Kidney (tissue), 14 donors: ENCODE results near the gene P4HB. TPM values are rescaled to one million over a fixed set of nuclear protein-coding genes. Genes with fewer than 3 reads are reported as not detected.

Experiments
- DNase-seq, 5 donors: peaks; one replicate each; pipeline ENCODE4 v3.0.0-alpha.2; 2013 to 2020
- FAIRE-seq: peaks from 2 replicates; lab custom pipeline; 2012; peaks lifted over from hg19 to GRCh38; lab: Jason Lieb, UNC
- H3K27ac ChIP-seq, 2 donors: one replicate each; pipeline ENCODE4 v1.7.0; 2013; ENCODE audit warnings: low read depth in 2 of 2, low read length in 2 of 2, inconsistent platforms in 1 of 2
- H3K27me3 ChIP-seq: one replicate; pipeline ENCODE4 v1.7.1; 2013; ENCODE audit warnings: low read length, inconsistent platforms; ENCODE audit not compliant: control insufficient read depth, insufficient read depth
- H3K36me3 ChIP-seq, 3 donors: one replicate each; pipeline versions ENCODE4 v1.7.0 to v1.7.1; 2013; ENCODE audit warnings: low read length in 3 of 3, control low read depth in 1 of 3, inconsistent platforms in 1 of 3; ENCODE audit not compliant: insufficient read depth in 3 of 3, control insufficient read depth in 2 of 3
- H3K4me1 ChIP-seq, 3 donors: one replicate each; pipeline versions ENCODE4 v1.7.0 to v1.7.1; 2013; ENCODE audit warnings: low read length in 3 of 3, inconsistent platforms in 1 of 3, low read depth in 1 of 3; ENCODE audit not compliant: control insufficient read depth in 2 of 3, insufficient read depth in 2 of 3
- H3K4me3 ChIP-seq, 3 donors: one replicate each; pipeline versions ENCODE4 v1.7.0 to v1.8.1; 2013; ENCODE audit warnings: low read length in 3 of 3, control low read depth in 1 of 3, inconsistent platforms in 1 of 3
- H3K9ac ChIP-seq, 3 donors: one replicate each; pipeline versions ENCODE4 v1.7.0 to v1.7.1; 2013; ENCODE audit warnings: low read length in 3 of 3, control low read depth in 1 of 3, inconsistent platforms in 1 of 3
- H3K9me3 ChIP-seq, 3 donors: one replicate each; pipeline versions ENCODE4 v1.7.0 to v1.7.1; 2013; ENCODE audit warnings: low read length in 3 of 3, control low read depth in 1 of 3, inconsistent platforms in 1 of 3; ENCODE audit not compliant: control insufficient read depth in 2 of 3, insufficient read depth in 1 of 3
- CTCF ChIP-seq: IDR thresholded peaks from 3 replicates; pipeline ENCODE4 v1.5.1; 2012; ENCODE audit warnings: mild to moderate bottlenecking, moderate library complexity, borderline replicate concordance; ENCODE audit not compliant: insufficient read depth; ENCODE audit errors: extremely low read depth
- intact Hi-C: fragments of 100-400 bp; cut with DNase I; formaldehyde crosslinking; loops from one replicate; pipeline ENCODE4 v1.11.1; 2022
- polyA plus RNA-seq: library from polyadenylated mRNA; stranded (reverse); fragments of 350-450 nt; fragmentation: Illumina TruSeq; extraction: RNeasy Lipid Tissue Mini Kit (QIAGEN cat#74804); gene quantifications from one replicate; pipeline ENCODE4 v1.2.3, GENCODE V29; 2014; ENCODE audit warnings: low read depth, low replicate concordance; ENCODE audit not compliant: insufficient read depth
- total RNA-seq: library from RNA; stranded (reverse); fragmentation: NEBNext Ultra II Directional; extraction: Animal tissue kit (Norgen Biotek cat#: 25700); gene quantifications from one replicate; pipeline ENCODE4 v1.2.1, GENCODE V29; 2021
- donor health status: control.
- donor health status: control.
- donor health status: control.
- donor health status: control.
- donor health status: control.
- donor health status: DM: yes; HTN: yes; CAD: no.
- donor health status: Normal renal cell carcinoma (clear cell type).

The P4HB gene
- total and polyA plus RNA-seq, 2 donors from 2014 or later, result 411 to 482 TPM

- H3K9ac ChIP-seq, result no peak overlapping the region
- no peaks in the 10 kb centered on the region for H3K27me3 ChIP-seq
- no peaks in the 10 kb centered on the region for H3K9me3 ChIP-seq
- FAIRE-seq (no peak), DNase-seq (peak in 1 of 5 donors; percentile 74)
- intact Hi-C loops, result no loop called here
- no peak for TF ChIP-seq CTCF
- peaks cover 0 to 14% (median 0%) of the 10 kb centered on the region in 3 donors for H3K4me1 ChIP-seq
- no peaks in the 10 kb centered on the region for H3K36me3 ChIP-seq
- no peak overlapping the region for H3K4me3 ChIP-seq
- peak overlapping the region; percentile 83 to 93 for H3K27ac ChIP-seq
Measured at GRCh38 chr17:81822996-81823819, 37.1 kb downstream of the P4HB start.

- H3K27ac ChIP-seq, result peak overlapping the region; percentile 83 to 93
- H3K27me3 ChIP-seq, result no peaks in the 10 kb centered on the region
- H3K9me3 ChIP-seq, result no peaks in the 10 kb centered on the region
- DNase-seq (peak in 1 of 5 donors; percentile 40), FAIRE-seq (no peak)
- no peaks in the 10 kb centered on the region for H3K36me3 ChIP-seq
- peaks cover 0 to 14% (median 0%) of the 10 kb centered on the region in 3 donors for H3K4me1 ChIP-seq
- no peak for TF ChIP-seq CTCF
- H3K4me3 ChIP-seq, result no peak overlapping the region
- peak overlapping the region in 1 of 3 donors; percentile 69 for H3K9ac ChIP-seq
- intact Hi-C loops, result no loop called here
Measured at GRCh38 chr17:81822312-81822637, 38.1 kb downstream of the P4HB start.

GRCh38 chr17:81821603-81822311, 38.6 kb downstream of the P4HB start:
- no peaks in the 10 kb centered on the region for H3K36me3 ChIP-seq
- FAIRE-seq, result no peak
- peaks cover 0 to 14% (median 0%) of the 10 kb centered on the region in 3 donors for H3K4me1 ChIP-seq
- no peaks in the 10 kb centered on the region for H3K9me3 ChIP-seq
- peak in 4 of 5 donors; percentile 59 to 94 (median 66) for DNase-seq
- H3K27me3 ChIP-seq, result no peaks in the 10 kb centered on the region
- peak overlapping the region in 1 of 3 donors; percentile 69 for H3K9ac ChIP-seq
- intact Hi-C loops, result no loop called here
- H3K27ac ChIP-seq, result peak overlapping the region; percentile 86 to 93
- peak; percentile 56 for TF ChIP-seq CTCF
- H3K4me3 ChIP-seq, result no peak overlapping the region
